Muscle of leg (tissue), 11 donors: ENCODE measurements around the gene SLC25A3. TPM values are rescaled to one million over a fixed set of nuclear protein-coding genes. Genes with fewer than 3 reads are reported as not detected.
"Not testable (repeated sequence)": the region's sequence is repeated elsewhere in the genome, so short reads cannot be mapped to it uniquely, and the experiment has no call there.

ENCODE experiments used
- DNase-seq: peaks from one replicate; pipeline ENCODE4 v3.0.0; 2013
- H3K27ac ChIP-seq: one replicate; pipeline ENCODE4 v1.5.1; 2013; ENCODE audit warnings: mild to moderate bottlenecking, low read length, control low read depth
- H3K27me3 ChIP-seq: one replicate; pipeline ENCODE4 v1.6.1; 2013; ENCODE audit warnings: low read length; ENCODE audit not compliant: control insufficient read depth, insufficient read depth
- H3K36me3 ChIP-seq: one replicate; pipeline ENCODE4 v1.6.1; 2013; ENCODE audit warnings: low read length; ENCODE audit not compliant: control insufficient read depth, insufficient read depth
- H3K4me1 ChIP-seq: one replicate; pipeline ENCODE4 v1.6.1; 2013; ENCODE audit warnings: low read length; ENCODE audit not compliant: control insufficient read depth, insufficient read depth
- H3K4me3 ChIP-seq: one replicate; pipeline ENCODE4 v1.5.1; 2013; ENCODE audit warnings: low read length, control low read depth
- H3K9me3 ChIP-seq: replicated peaks from 2 replicates; pipeline ENCODE4 v1.6.1; 2013; ENCODE audit warnings: low read depth, low read length; ENCODE audit not compliant: control insufficient read depth
- WGBS: methylation state at CpG from one replicate; pipeline ENCODE4 v1.1.5; 2013; ENCODE audit warnings: missing lambda C conversion rate; ENCODE audit not compliant: insufficient coverage; 5-methylcytosine and 5-hydroxymethylcytosine counted together
- polyA plus RNA-seq, 8 donors: library from polyadenylated mRNA; unstranded; fragments of 120-200 nt; gene quantifications; one replicate each; pipeline versions ENCODE4 v1.2.1 to v1.2.3, GENCODE V29; 2013; ENCODE audit warnings: inconsistent platforms in 1 of 8, low replicate concordance in 1 of 8; ENCODE audit not compliant: insufficient read length in 8 of 8, insufficient read depth in 1 of 8
- total RNA-seq: library from RNA; stranded (reverse); fragments of 120-200 nt; gene quantifications from one replicate; pipeline ENCODE4 v1.2.4, GENCODE V29; 2013

SLC25A3 gene
- total and polyA plus RNA-seq, 9 donors: 640 to 758 (median 704) TPM

- no peak for DNase-seq
- Histone ChIP-seq H3K27ac (no peak overlapping the region), H3K4me3 (no peak overlapping the region), H3K27me3 (no peaks in the 10 kb centered on the region), H3K36me3 (no peaks in the 10 kb centered on the region), H3K9me3 (no peaks in the 10 kb centered on the region), H3K4me1 (peaks cover 2% of the 10 kb centered on the region)
- WGBS: 94% methylated on average over 4 of the region's 5 CpGs
These were observed 6.4 kb upstream of the SLC25A3 start for GRCh38 chr12:98587084-98587483.

- H3K9me3 ChIP-seq: no peaks in the 10 kb centered on the region
- no peaks in the 10 kb centered on the region for H3K27me3 ChIP-seq
- no peak overlapping the region for H3K4me3 ChIP-seq
- H3K27ac ChIP-seq: no peak overlapping the region
- no CpG with 5 or more reads among the region's 4 CpGs for WGBS
- no peak for DNase-seq
- peaks cover 5% of the 10 kb centered on the region for H3K4me1 ChIP-seq
- H3K36me3 ChIP-seq: peaks cover 7% of the 10 kb centered on the region
These were observed 2.3 kb upstream of the SLC25A3 start for GRCh38 chr12:98591209-98591608.

GRCh38 chr12:98592825-98593322 is 612 bp upstream of the SLC25A3 start:
- Histone ChIP-seq H3K36me3 (peaks cover 16% of the 10 kb centered on the region), H3K9me3 (no peaks in the 10 kb centered on the region), H3K4me3 (peak overlapping the region; percentile 48), H3K27me3 (no peaks in the 10 kb centered on the region), H3K27ac (peak overlapping the region; percentile 83), H3K4me1 (peaks cover 5% of the 10 kb centered on the region)
- 56% methylated on average over 2 of the region's 9 CpGs for WGBS
- DNase-seq: peak; percentile 7

GRCh38 chr12:98594050-98594835 is 757 bp downstream of the SLC25A3 start:
- Histone ChIP-seq H3K27me3 (no peaks in the 10 kb centered on the region), H3K27ac (peak overlapping the region; percentile 94), H3K36me3 (peaks cover 26% of the 10 kb centered on the region), H3K9me3 (no peaks in the 10 kb centered on the region), H3K4me3 (peak overlapping the region; percentile 100), H3K4me1 (peaks cover 5% of the 10 kb centered on the region)
- DNase-seq: peak; percentile 59
- WGBS: 0% methylated on average over 29 of the region's 35 CpGs

- DNase-seq: peak; percentile 30
- Histone ChIP-seq H3K4me1 (peaks cover 5% of the 10 kb centered on the region), H3K27me3 (no peaks in the 10 kb centered on the region), H3K9me3 (no peaks in the 10 kb centered on the region), H3K4me3 (peak overlapping the region; percentile 100), H3K27ac (no peak overlapping the region), H3K36me3 (peaks cover 35% of the 10 kb centered on the region)
- no CpG with 5 or more reads among the region's 3 CpGs for WGBS
These were observed 1.9 kb downstream of the SLC25A3 start for GRCh38 chr12:98595243-98595988.

- H3K27ac ChIP-seq, H3K4me3 ChIP-seq, H3K27me3 ChIP-seq, H3K4me1 ChIP-seq, DNase-seq, H3K9me3 ChIP-seq: not testable (repeated sequence)
- no CpG with 5 or more reads among the region's 5 CpGs for WGBS
- peaks cover 41% of the 10 kb centered on the region for H3K36me3 ChIP-seq
These were observed 3.8 kb downstream of the SLC25A3 start for GRCh38 chr12:98597313-98597712.

GRCh38 chr12:98601924-98602323 is 8.4 kb downstream of the SLC25A3 start:
- no peak for DNase-seq
- Histone ChIP-seq H3K9me3 (no peaks in the 10 kb centered on the region), H3K4me1 (no peaks in the 10 kb centered on the region), H3K4me3 (no peak overlapping the region), H3K27me3 (no peaks in the 10 kb centered on the region), H3K36me3 (peaks cover 54% of the 10 kb centered on the region), H3K27ac (no peak overlapping the region)
- 72% methylated on average over 4 of the region's 8 CpGs for WGBS

GRCh38 chr12:98606359-98606988 is 13.0 kb downstream of the SLC25A3 start:
- no CpG with 5 or more reads among the region's 2 CpGs for WGBS
- Histone ChIP-seq H3K36me3 (peaks cover 27% of the 10 kb centered on the region), H3K27ac (no peak overlapping the region), H3K9me3 (no peaks in the 10 kb centered on the region), H3K4me3 (no peak overlapping the region), H3K4me1 (no peaks in the 10 kb centered on the region), H3K27me3 (no peaks in the 10 kb centered on the region)
- DNase-seq: peak; percentile 11

GRCh38 chr12:98610596-98610995 is 17.1 kb downstream of the SLC25A3 start:
- no peaks in the 10 kb centered on the region for H3K4me1 ChIP-seq
- no CpG with 5 or more reads among the region's 2 CpGs for WGBS
- no peaks in the 10 kb centered on the region for H3K9me3 ChIP-seq
- H3K36me3 ChIP-seq: peaks cover 4% of the 10 kb centered on the region
- DNase-seq: no peak
- H3K4me3 ChIP-seq: no peak overlapping the region
- no peak overlapping the region for H3K27ac ChIP-seq
- H3K27me3 ChIP-seq: no peaks in the 10 kb centered on the region
